SK-N-SH treated with all-trans-retinoic acid at 6 μM for 48 hours (cell line): ENCODE results near the gene KRT71.

ENCODE experiments used
- ATAC-seq: fragments of 200-7000 bp; cut with Tn5 transposase; 3 replicates; pipeline ENCODE4 v1.9.1; 2020; ENCODE audit warnings: mild to moderate bottlenecking, moderate library complexity
- ARNTL ChIP-seq: fragments of 450-650 bp; formaldehyde crosslinking; IDR thresholded peaks from 2 replicates; pipeline ENCODE4 v1.5.0; 2020; ENCODE audit warnings: low read depth, mild to moderate bottlenecking, moderate library complexity, borderline replicate concordance
- BACH2 ChIP-seq: fragments of 250-450 bp; sonication (Bioruptor Pico); IDR thresholded peaks from 2 replicates; pipeline ENCODE4 v1.9.0; 2021; ENCODE audit warnings: mild to moderate bottlenecking, borderline replicate concordance
- CREB5 ChIP-seq: fragments of 250-450 bp; sonication (Bioruptor Pico); IDR thresholded peaks from 2 replicates; pipeline ENCODE4 v1.5.1; 2020; ENCODE audit warnings: low read depth, mild to moderate bottlenecking, moderate library complexity
- CSDC2 ChIP-seq: fragments of 250-450 bp; sonication (Bioruptor Pico); IDR thresholded peaks from 2 replicates; pipeline ENCODE4 v1.5.0; 2020; ENCODE audit warnings: mild to moderate bottlenecking, moderate library complexity
- CSRNP3 ChIP-seq: fragments of 250-450 bp; sonication (Bioruptor Pico); IDR thresholded peaks from 2 replicates; pipeline ENCODE4 v1.5.1; 2021; ENCODE audit warnings: mild to moderate bottlenecking, moderate library complexity
- ESRRG ChIP-seq: fragments of 250-450 bp; sonication (Bioruptor Pico); IDR thresholded peaks from 2 replicates; pipeline ENCODE4 v1.6.1; 2021; ENCODE audit warnings: mild to moderate bottlenecking
- GLIS3 ChIP-seq: fragments of 250-450 bp; sonication (Bioruptor Pico); IDR thresholded peaks from 2 replicates; pipeline ENCODE4 v1.5.0; 2020; ENCODE audit warnings: mild to moderate bottlenecking, moderate library complexity
- OSR1 ChIP-seq: fragments of 250-450 bp; sonication (Bioruptor Pico); IDR thresholded peaks from 2 replicates; pipeline ENCODE4 v1.8.0; 2022; ENCODE audit warnings: moderate library complexity, mild to moderate bottlenecking, inconsistent platforms
- POU6F1 ChIP-seq: fragments of 250-450 bp; sonication (Bioruptor Pico); IDR thresholded peaks from 2 replicates; pipeline ENCODE4 v1.8.0; 2021; ENCODE audit warnings: low read depth, mild to moderate bottlenecking, moderate library complexity, borderline replicate concordance
- PPARA ChIP-seq: fragments of 250-450 bp; sonication (Bioruptor Pico); IDR thresholded peaks from 2 replicates; pipeline ENCODE4 v1.5.0; 2020; ENCODE audit warnings: mild to moderate bottlenecking, borderline replicate concordance
- RARB ChIP-seq: fragments of 250-450 bp; sonication (Bioruptor Pico); IDR thresholded peaks from 2 replicates; pipeline ENCODE4 v1.8.0; 2021; ENCODE audit warnings: mild to moderate bottlenecking, moderate library complexity
- SNAI2 ChIP-seq: fragments of 250-450 bp; sonication (Bioruptor Pico); IDR thresholded peaks from 2 replicates; pipeline ENCODE4 v1.5.0; 2020; ENCODE audit warnings: mild to moderate bottlenecking, moderate library complexity
- TCF4 ChIP-seq: fragments of 250-450 bp; sonication (Bioruptor Pico); IDR thresholded peaks from 2 replicates; pipeline ENCODE4 v1.8.0; 2021; ENCODE audit warnings: mild to moderate bottlenecking, moderate library complexity, borderline replicate concordance
- TOX ChIP-seq: fragments of 250-450 bp; sonication (Bioruptor Pico); IDR thresholded peaks from 2 replicates; pipeline ENCODE4 v1.8.0; 2021; ENCODE audit warnings: mild to moderate bottlenecking, moderate library complexity, borderline replicate concordance
- TSHZ2 ChIP-seq: fragments of 250-450 bp; sonication (Bioruptor Pico); IDR thresholded peaks from 2 replicates; pipeline ENCODE4 v1.5.0; 2020; ENCODE audit warnings: mild to moderate bottlenecking, moderate library complexity
- ZC3H10 ChIP-seq: fragments of 250-450 bp; sonication (Bioruptor Pico); IDR thresholded peaks from 2 replicates; pipeline ENCODE4 v1.5.1; 2021; ENCODE audit warnings: mild to moderate bottlenecking, moderate library complexity
- ZFP3 ChIP-seq: fragments of 250-450 bp; sonication (Bioruptor Pico); IDR thresholded peaks from 2 replicates; pipeline ENCODE4 v1.5.0; 2020; ENCODE audit warnings: mild to moderate bottlenecking, moderate library complexity
- ZFP30 ChIP-seq: fragments of 450-650 bp; formaldehyde crosslinking; IDR thresholded peaks from 2 replicates; pipeline ENCODE4 v1.5.0; 2022; ENCODE audit warnings: mild to moderate bottlenecking, moderate library complexity
- ZNF565 ChIP-seq: fragments of 450-650 bp; formaldehyde crosslinking; conservative IDR thresholded peaks from 2 replicates; pipeline ENCODE4 v1.5.0; 2020; ENCODE audit warnings: low read depth, mild to moderate bottlenecking, moderate library complexity
- ZNF70 ChIP-seq: fragments of 450-650 bp; formaldehyde crosslinking; IDR thresholded peaks from 2 replicates; pipeline ENCODE4 v1.5.0; 2020; ENCODE audit warnings: mild to moderate bottlenecking, moderate library complexity
- ZNF8 ChIP-seq: fragments of 450-650 bp; formaldehyde crosslinking; IDR thresholded peaks from 2 replicates; pipeline ENCODE4 v1.5.0; 2020; ENCODE audit warnings: mild to moderate bottlenecking, moderate library complexity

KRT71 gene

GRCh38 chr12:52581481-52581880 is 28.5 kb upstream of the KRT71 start:
- ATAC-seq: no peak
- TF ChIP-seq BACH2 (CRISPR knock-in tag): no peak
- no peak for TF ChIP-seq ZC3H10
- no peak for TF ChIP-seq CSDC2
- TF ChIP-seq GLIS3 (CRISPR knock-in tag): no peak
- TF ChIP-seq TCF4 (CRISPR knock-in tag): no peak
- TF ChIP-seq TOX (CRISPR knock-in tag): no peak
- TF ChIP-seq ESRRG: no peak
- no peak for TF ChIP-seq ARNTL
- no peak for TF ChIP-seq ZFP30 (CRISPR knock-in tag)
- TF ChIP-seq PPARA (CRISPR knock-in tag): no peak
- TF ChIP-seq ZNF70 (CRISPR knock-in tag): no peak
- TF ChIP-seq ZFP3 (CRISPR knock-in tag): no peak
- TF ChIP-seq RARB (CRISPR knock-in tag): no peak
- TF ChIP-seq CREB5: no peak
- TF ChIP-seq OSR1 (CRISPR knock-in tag): no peak
- TF ChIP-seq CSRNP3 (CRISPR knock-in tag): no peak
- no peak for TF ChIP-seq ZNF8 (CRISPR knock-in tag)

GRCh38 chr12:52581066-52581465 is 28.1 kb upstream of the KRT71 start:
- ATAC-seq: no peak

More at GRCh38 chr12:52581066-52581465, 28.1 kb upstream of the KRT71 start:
- no peak for TF ChIP-seq CREB5
- TF ChIP-seq CSRNP3 (CRISPR knock-in tag): no peak
- no peak for TF ChIP-seq BACH2 (CRISPR knock-in tag)
- TF ChIP-seq PPARA (CRISPR knock-in tag): no peak
- TF ChIP-seq TSHZ2: no peak
- no peak for TF ChIP-seq CSDC2
- TF ChIP-seq ZNF8 (CRISPR knock-in tag): no peak
- no peak for TF ChIP-seq ZNF70 (CRISPR knock-in tag)
- no peak for TF ChIP-seq TCF4 (CRISPR knock-in tag)
- TF ChIP-seq SNAI2: no peak
- no peak for TF ChIP-seq POU6F1 (CRISPR knock-in tag)
- TF ChIP-seq ZNF565: no peak
- no peak for TF ChIP-seq ZC3H10
- TF ChIP-seq GLIS3 (CRISPR knock-in tag): no peak
- TF ChIP-seq ESRRG: no peak
- no peak for TF ChIP-seq RARB (CRISPR knock-in tag)
- TF ChIP-seq OSR1 (CRISPR knock-in tag): no peak
- no peak for TF ChIP-seq ZFP3 (CRISPR knock-in tag)
- TF ChIP-seq TOX (CRISPR knock-in tag): no peak
- no peak for TF ChIP-seq ARNTL
